AG09309 (cell line): Measurements from ENCODE around the gene TCFL5.

Experiments used
- DNase-seq: peaks from one replicate; pipeline ENCODE4 v3.0.0-alpha.2; 2010; ENCODE audit warnings: low read depth
- H3K4me3 ChIP-seq: 2 replicates; pipeline ENCODE4 v1.5.1; 2011; ENCODE audit warnings: mild to moderate bottlenecking, low read depth, low read length, moderate library complexity; ENCODE audit not compliant: control insufficient read depth
- TF ChIP-seq, protein P1 (sequence below): IDR thresholded peaks from 2 replicates; pipeline ENCODE4 v1.5.1; 2011; ENCODE audit warnings: mild to moderate bottlenecking, low read depth, low read length, inconsistent platforms; ENCODE audit not compliant: insufficient read depth, control insufficient read depth; ENCODE audit errors: missing control alignments

The TCFL5 gene

DNA sequence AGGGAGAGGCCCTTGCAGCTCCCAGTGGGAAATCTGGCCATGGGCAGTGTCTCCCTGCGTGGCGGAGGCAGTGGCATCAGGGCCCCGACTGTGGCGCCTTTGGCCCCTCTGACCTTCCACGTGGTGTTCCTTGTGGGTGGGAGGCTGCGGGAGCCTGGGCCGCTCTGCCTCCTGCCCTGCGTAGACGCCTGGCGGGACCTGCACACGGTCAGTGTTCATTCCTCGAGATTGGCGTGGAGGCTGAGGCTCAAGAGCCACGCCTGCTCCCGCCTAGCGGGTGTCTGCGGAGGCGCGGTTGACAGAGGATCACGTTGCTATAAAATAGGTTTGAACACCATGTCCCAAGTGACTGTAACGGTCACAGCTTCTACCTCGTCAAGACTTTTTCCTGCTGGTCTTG, 30.8 kb downstream of the TCFL5 start:
- TF ChIP-seq, protein P1, sequence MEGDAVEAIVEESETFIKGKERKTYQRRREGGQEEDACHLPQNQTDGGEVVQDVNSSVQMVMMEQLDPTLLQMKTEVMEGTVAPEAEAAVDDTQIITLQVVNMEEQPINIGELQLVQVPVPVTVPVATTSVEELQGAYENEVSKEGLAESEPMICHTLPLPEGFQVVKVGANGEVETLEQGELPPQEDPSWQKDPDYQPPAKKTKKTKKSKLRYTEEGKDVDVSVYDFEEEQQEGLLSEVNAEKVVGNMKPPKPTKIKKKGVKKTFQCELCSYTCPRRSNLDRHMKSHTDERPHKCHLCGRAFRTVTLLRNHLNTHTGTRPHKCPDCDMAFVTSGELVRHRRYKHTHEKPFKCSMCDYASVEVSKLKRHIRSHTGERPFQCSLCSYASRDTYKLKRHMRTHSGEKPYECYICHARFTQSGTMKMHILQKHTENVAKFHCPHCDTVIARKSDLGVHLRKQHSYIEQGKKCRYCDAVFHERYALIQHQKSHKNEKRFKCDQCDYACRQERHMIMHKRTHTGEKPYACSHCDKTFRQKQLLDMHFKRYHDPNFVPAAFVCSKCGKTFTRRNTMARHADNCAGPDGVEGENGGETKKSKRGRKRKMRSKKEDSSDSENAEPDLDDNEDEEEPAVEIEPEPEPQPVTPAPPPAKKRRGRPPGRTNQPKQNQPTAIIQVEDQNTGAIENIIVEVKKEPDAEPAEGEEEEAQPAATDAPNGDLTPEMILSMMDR: no peak
- no peak for DNase-seq
- H3K4me3 ChIP-seq: no peak overlapping the region

DNA sequence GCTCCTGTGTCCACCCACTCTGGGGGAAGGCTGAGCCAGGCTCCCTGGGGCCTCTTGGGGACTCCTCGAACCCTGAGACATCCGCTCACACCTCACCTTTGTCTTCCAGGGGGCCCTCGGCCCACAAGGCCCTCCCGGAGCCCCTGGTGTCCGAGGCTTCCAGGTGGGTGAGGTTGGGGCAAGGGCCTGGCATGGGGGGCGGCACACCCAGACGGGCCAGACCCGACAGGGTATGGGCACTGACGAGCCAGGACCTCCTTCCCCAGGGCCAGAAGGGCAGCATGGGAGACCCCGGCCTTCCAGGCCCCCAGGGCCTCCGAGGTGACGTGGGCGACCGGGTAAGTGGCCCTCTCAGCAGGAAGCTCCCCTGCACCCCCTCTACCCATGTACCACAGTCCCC, 31.4 kb downstream of the TCFL5 start:
- TF ChIP-seq, protein P1: no peak
- no peak for DNase-seq
- no peak overlapping the region for H3K4me3 ChIP-seq

- TF ChIP-seq, protein P1: no peak
- no peak overlapping the region for H3K4me3 ChIP-seq
- DNase-seq: no peak
These were observed 32.1 kb downstream of the TCFL5 start for GRCh38 chr20:62829231-62830230.

- H3K4me3 ChIP-seq: no peak overlapping the region
- TF ChIP-seq, protein P1: no peak
- DNase-seq: no peak
These were observed 33.0 kb downstream of the TCFL5 start for GRCh38 chr20:62828511-62829230.

DNA sequence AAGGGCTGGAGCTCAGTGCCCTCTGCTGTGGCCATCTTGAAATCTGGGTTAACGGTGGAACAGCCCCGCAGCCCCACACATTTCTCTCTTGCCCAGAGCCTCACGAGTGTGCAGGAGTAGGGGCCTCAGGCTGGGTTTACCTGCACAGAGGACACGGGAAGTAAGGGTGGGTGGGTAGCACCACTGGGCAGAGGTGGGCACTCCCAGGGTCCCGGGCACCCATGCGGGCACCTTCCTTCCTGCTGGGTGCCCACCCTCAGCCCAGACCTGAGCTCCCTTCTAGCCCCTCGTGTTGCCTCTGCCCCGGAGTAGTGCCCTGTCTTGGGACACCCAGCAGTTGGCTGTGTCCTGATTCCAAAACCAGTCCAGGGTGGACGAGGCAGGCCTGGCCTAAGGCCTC, 33.6 kb downstream of the TCFL5 start:
- DNase-seq: no peak
- H3K4me3 ChIP-seq: no peak overlapping the region
- TF ChIP-seq, protein P1: no peak

DNA sequence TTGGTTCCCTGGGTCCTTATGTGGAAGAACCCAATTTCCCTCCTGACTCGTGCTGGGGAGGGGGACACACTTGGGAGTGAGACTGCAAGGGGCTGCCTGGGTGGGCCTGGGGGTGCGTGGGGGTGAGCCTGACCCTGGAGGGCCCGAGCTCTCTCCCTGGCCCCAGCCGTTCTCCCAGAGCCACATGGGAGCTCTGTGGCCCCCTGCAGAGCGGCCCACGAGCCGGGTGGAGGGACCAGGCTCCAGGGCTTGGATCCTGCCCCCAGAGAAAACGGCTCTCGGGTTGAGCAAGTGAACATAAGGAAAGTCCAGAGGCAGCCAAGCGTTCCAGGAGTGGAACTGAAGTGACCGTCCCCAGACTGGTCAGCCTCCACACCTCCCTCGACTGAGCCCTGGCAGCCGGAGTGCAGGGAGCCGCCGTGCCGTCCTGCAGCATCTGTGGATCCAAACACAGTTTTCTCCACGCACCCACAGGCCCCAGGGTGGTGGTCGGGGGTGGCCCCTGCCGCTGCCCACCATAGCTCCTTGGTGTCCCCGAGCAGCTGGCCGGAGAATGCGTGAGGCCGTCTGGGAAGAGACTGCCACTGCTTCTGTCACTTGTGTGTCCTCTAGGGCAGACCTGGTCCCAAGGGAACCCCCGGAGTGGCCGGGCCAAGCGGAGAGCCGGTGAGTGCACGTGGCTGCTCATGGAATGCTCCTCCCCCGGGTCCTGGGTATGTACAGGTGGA, 34.1 kb downstream of the TCFL5 start:
- no peak overlapping the region for H3K4me3 ChIP-seq
- TF ChIP-seq, protein P1: no peak
- DNase-seq: no peak
